ENCODE data around the gene ZNF609. TPM values are rescaled to one million over a fixed set of nuclear protein-coding genes. Genes with fewer than 3 reads are reported as not detected.

The ZNF609 gene
- total and polyA plus RNA-seq, 3 donors from 2014 or later = 48.7 to 75.8 (median 60.5) TPM

DNA sequence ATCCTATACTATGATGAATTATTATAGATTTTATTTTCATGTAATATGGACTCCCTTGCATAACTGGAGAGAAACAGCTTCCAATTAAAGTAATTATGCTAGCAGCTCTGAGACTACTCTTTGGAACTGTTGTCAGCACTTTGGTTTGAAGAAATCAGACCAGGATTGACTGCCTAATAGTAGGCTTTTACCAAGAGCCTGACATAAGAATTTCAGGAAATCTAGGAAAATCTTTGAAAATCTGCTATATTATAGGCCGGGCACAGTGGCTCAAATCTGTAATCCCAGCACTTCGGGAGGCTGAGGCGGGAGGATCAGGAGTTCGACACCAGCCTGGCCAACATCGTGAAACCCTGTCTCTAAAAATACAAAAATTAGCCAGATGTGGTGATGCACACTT, 62.9 kb downstream of the ZNF609 start:
- no peak overlapping the region for H3K27ac ChIP-seq
- no peaks in the 10 kb centered on the region for H3K27me3 ChIP-seq
- H3K9me3 ChIP-seq = no peaks in the 10 kb centered on the region
- H3K36me3 ChIP-seq (ENCODE audit: low read depth, missing control alignments) = no peaks in the 10 kb centered on the region
- peaks cover 17% of the 10 kb centered on the region for H3K4me1 ChIP-seq
- DNase-seq = no peak
- intact Hi-C loops (cut with DNase I; ENCODE audit: low total_unique reads) = no loop called here
- 85 to 89% methylated on average over 5 of the region's 5 CpGs for WGBS, 2 donors
- TF ChIP-seq, protein P1, sequence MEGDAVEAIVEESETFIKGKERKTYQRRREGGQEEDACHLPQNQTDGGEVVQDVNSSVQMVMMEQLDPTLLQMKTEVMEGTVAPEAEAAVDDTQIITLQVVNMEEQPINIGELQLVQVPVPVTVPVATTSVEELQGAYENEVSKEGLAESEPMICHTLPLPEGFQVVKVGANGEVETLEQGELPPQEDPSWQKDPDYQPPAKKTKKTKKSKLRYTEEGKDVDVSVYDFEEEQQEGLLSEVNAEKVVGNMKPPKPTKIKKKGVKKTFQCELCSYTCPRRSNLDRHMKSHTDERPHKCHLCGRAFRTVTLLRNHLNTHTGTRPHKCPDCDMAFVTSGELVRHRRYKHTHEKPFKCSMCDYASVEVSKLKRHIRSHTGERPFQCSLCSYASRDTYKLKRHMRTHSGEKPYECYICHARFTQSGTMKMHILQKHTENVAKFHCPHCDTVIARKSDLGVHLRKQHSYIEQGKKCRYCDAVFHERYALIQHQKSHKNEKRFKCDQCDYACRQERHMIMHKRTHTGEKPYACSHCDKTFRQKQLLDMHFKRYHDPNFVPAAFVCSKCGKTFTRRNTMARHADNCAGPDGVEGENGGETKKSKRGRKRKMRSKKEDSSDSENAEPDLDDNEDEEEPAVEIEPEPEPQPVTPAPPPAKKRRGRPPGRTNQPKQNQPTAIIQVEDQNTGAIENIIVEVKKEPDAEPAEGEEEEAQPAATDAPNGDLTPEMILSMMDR (IDR thresholded peaks at IDR 0.05) = no peak
- TF ChIP-seq POLR2A (IDR thresholded peaks at IDR 0.05) = no peak
- H3K4me3 ChIP-seq = no peak overlapping the region

DNA sequence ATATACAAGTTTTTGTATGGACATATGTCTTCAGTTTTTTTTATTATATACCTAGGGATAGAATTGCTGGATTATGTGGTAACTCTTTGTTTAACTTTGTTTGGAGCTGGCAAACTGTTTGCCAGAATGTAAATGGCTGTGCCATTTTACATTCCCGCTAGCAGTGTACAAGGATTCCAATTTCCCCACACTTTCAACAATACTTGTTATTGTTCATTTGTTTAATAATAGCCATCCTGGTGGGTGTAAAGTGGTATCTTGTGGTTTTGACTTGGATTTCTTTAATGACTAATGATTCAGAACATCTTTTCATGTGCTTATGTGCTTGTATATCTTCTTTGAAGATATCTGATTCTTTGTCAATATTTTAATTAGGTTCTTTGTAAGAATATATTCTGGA, 64.4 kb downstream of the ZNF609 start:
- DNase-seq = no peak
- no peak overlapping the region for H3K4me3 ChIP-seq
- no peaks in the 10 kb centered on the region for H3K9me3 ChIP-seq
- no peaks in the 10 kb centered on the region for H3K36me3 ChIP-seq (ENCODE audit: low read depth, missing control alignments)
- H3K4me1 ChIP-seq = peaks cover 17% of the 10 kb centered on the region
- intact Hi-C loops (cut with DNase I; ENCODE audit: low total_unique reads) = no loop called here
- TF ChIP-seq, protein P1 (IDR thresholded peaks at IDR 0.05) = no peak
- TF ChIP-seq POLR2A (IDR thresholded peaks at IDR 0.05) = no peak
- H3K27me3 ChIP-seq = no peaks in the 10 kb centered on the region
- WGBS, 2 donors = 93 to 96% methylated on average over 1 of the region's 1 CpG
- H3K27ac ChIP-seq = no peak overlapping the region

DNA sequence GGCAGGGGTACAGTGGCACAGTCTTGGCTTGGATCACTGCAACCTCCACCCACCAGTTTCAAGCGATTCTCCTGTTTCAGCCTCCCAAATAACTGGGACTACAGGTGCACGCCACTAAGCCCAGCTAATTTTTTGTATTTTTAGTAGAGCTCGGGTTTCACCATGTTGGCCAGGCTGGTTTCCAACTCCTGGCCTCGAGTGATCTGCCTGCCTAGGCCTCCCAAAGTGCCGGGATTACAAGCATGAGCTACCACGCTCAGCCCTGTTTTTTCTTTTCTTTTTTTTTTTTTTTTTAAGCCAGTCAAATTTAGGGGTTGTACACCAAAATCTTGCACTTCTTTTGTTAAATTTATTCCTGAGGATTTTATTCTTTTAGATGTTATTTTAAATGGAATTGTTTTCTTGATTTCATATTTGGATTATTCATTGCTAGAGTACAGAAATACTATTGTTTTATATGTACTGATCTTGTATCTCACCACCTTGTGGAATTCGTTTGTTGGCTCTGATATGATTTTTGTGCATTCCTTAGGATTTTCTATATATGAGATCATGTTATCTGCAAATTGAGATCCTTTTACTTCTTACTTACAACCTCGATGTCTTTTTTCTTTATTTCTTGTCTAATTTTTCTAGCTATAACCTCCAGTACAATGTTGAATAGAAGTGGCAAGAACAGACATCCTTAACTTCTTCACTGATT, 65.6 kb downstream of the ZNF609 start:
- H3K36me3 ChIP-seq (ENCODE audit: low read depth, missing control alignments) = no peaks in the 10 kb centered on the region
- peaks cover 12% of the 10 kb centered on the region for H3K4me1 ChIP-seq
- no peak overlapping the region for H3K4me3 ChIP-seq
- H3K9me3 ChIP-seq = no peaks in the 10 kb centered on the region
- H3K27me3 ChIP-seq = no peaks in the 10 kb centered on the region
- 75 to 81% methylated on average over 8 of the region's 8 CpGs for WGBS, 2 donors
- intact Hi-C loops (cut with DNase I; ENCODE audit: low total_unique reads) = no loop called here
- no peak overlapping the region for H3K27ac ChIP-seq
- no peak for DNase-seq
- no peak for TF ChIP-seq POLR2A (IDR thresholded peaks at IDR 0.05)

DNA sequence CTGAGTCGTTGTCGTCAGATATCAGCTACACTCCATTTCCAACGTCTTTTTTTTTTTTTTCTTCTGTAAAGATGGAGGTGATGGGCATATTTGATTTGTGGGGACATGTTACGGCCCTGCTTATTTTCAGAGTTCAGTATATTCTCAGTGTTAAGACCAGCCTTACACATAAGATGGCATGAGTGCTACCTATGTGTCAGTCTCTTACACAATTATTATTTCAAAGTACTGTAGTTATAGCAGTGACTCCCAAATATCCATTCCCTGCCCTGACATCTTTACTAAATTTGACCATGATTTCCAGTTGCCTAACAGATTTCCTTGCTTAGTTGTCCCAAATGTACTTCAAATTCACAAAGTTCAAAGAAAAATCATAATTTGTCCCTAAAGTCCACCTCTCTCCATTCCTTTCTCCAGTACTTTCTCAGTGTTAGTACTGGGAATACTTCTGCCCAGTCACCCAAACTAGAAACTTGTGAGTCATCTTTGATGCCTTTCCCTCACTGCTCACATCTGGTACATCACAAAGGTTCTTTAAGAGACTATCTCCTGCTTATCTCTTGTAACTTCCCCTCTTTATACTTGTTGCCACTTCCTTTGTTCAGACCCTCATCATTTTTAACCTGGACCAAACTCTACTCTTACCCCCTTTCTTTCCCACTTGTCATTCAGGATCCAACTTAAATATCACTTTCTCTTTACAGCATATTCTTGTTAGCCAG, 67.0 kb downstream of the ZNF609 start:
- TF ChIP-seq POLR2A (IDR thresholded peaks at IDR 0.05) = no peak
- TF ChIP-seq, protein P1 (IDR thresholded peaks at IDR 0.05) = no peak
- intact Hi-C loops (cut with DNase I; ENCODE audit: low total_unique reads) = no loop called here
- Histone ChIP-seq H3K36me3 (ENCODE audit: low read depth, missing control alignments) (no peaks in the 10 kb centered on the region), H3K4me3 (no peak overlapping the region), H3K4me1 (peaks cover 1% of the 10 kb centered on the region), H3K9me3 (no peaks in the 10 kb centered on the region), H3K27ac (no peak overlapping the region), H3K27me3 (no peaks in the 10 kb centered on the region)
- DNase-seq = no peak
- WGBS, 2 donors = 79 to 86% methylated on average over 4 of the region's 4 CpGs

DNA sequence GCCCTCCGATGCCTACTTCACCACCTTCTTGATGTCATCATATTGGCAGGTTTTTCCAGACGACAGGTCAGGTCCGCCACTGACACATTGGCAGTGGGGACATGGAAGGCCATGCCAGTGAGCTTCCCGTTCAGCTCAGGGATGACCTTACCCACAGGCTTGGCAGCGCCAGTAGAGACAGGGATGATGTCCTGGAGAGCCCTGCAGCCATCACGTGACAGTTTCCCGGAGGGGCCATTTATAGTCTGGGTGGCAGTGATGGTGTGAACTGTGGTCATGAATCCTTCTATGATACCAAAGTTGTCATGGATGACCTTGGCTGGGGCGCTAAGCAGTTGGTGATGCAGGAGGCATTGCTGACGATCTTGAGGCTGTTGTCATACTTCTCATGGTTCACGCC, 68.5 kb downstream of the ZNF609 start:
- Histone ChIP-seq H3K36me3 (ENCODE audit: low read depth, missing control alignments) (no peaks in the 10 kb centered on the region), H3K4me1 (peaks cover 4% of the 10 kb centered on the region), H3K4me3 (no peak overlapping the region), H3K27me3 (no peaks in the 10 kb centered on the region), H3K27ac (no peak overlapping the region), H3K9me3 (no peaks in the 10 kb centered on the region)
- DNase-seq = no peak
- 96 to 99% methylated on average over 10 of the region's 10 CpGs for WGBS, 2 donors
- intact Hi-C loops (cut with DNase I; ENCODE audit: low total_unique reads) = no loop called here
- TF ChIP-seq, protein P1 (IDR thresholded peaks at IDR 0.05) = no peak
- no peak for TF ChIP-seq POLR2A (IDR thresholded peaks at IDR 0.05)
